GM18526 (cell line): ENCODE results near the gene DENND1A.

Experiments
- POLR2A ChIP-seq: IDR thresholded peaks from 3 replicates; pipeline ENCODE4 v1.6.1; 2011; ENCODE audit not compliant: insufficient read length; ENCODE audit errors: extremely low read depth

DENND1A gene

GRCh38 chr9:123372766-123373446 lies 557.0 kb downstream of the DENND1A start:
- TF ChIP-seq POLR2A, result no peak

- no peak for TF ChIP-seq POLR2A
These were observed 557.9 kb downstream of the DENND1A start for GRCh38 chr9:123371805-123372590.

- no peak for TF ChIP-seq POLR2A
These were observed 558.7 kb downstream of the DENND1A start for GRCh38 chr9:123371228-123371584.

- TF ChIP-seq POLR2A, result no peak
These were observed 559.2 kb downstream of the DENND1A start for GRCh38 chr9:123370526-123371227.

GRCh38 chr9:123370108-123370507 lies 559.8 kb downstream of the DENND1A start:
- TF ChIP-seq POLR2A, result no peak

- no peak for TF ChIP-seq POLR2A
These were observed 560.6 kb downstream of the DENND1A start for GRCh38 chr9:123369296-123369695.

GRCh38 chr9:123368536-123369153 lies 561.3 kb downstream of the DENND1A start:
- no peak for TF ChIP-seq POLR2A

- TF ChIP-seq POLR2A, result no peak
These were observed 561.9 kb downstream of the DENND1A start for GRCh38 chr9:123368023-123368422.

- TF ChIP-seq POLR2A, result no peak
These were observed 563.9 kb downstream of the DENND1A start for GRCh38 chr9:123365881-123366528.

- no peak for TF ChIP-seq POLR2A
These were observed 564.5 kb downstream of the DENND1A start for GRCh38 chr9:123365287-123365880.

GRCh38 chr9:123364241-123364824 lies 565.6 kb downstream of the DENND1A start:
- no peak for TF ChIP-seq POLR2A

- no peak for TF ChIP-seq POLR2A
These were observed 567.1 kb downstream of the DENND1A start for GRCh38 chr9:123362856-123363255.

- TF ChIP-seq POLR2A, result no peak
These were observed 568.0 kb downstream of the DENND1A start for GRCh38 chr9:123361731-123362510.
